Measurements from ENCODE around the gene NTRK3.

- TF ChIP-seq, protein P1, sequence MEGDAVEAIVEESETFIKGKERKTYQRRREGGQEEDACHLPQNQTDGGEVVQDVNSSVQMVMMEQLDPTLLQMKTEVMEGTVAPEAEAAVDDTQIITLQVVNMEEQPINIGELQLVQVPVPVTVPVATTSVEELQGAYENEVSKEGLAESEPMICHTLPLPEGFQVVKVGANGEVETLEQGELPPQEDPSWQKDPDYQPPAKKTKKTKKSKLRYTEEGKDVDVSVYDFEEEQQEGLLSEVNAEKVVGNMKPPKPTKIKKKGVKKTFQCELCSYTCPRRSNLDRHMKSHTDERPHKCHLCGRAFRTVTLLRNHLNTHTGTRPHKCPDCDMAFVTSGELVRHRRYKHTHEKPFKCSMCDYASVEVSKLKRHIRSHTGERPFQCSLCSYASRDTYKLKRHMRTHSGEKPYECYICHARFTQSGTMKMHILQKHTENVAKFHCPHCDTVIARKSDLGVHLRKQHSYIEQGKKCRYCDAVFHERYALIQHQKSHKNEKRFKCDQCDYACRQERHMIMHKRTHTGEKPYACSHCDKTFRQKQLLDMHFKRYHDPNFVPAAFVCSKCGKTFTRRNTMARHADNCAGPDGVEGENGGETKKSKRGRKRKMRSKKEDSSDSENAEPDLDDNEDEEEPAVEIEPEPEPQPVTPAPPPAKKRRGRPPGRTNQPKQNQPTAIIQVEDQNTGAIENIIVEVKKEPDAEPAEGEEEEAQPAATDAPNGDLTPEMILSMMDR (IDR thresholded peaks at IDR 0.05): no peak
- no peak for TF ChIP-seq POLR2A (IDR thresholded peaks at IDR 0.05)
Measured at GRCh38 chr15:88108991-88109390, 147.5 kb downstream of the NTRK3 start.
